K562 (cell line): ENCODE measurements around the gene SLC20A1. TPM values are rescaled to one million over a fixed set of nuclear protein-coding genes. Genes with fewer than 3 reads are reported as not detected.

Experiments used
- ARID3B ChIP-seq: fragments of 250-450 bp; sonication (Bioruptor Pico); IDR thresholded peaks from 2 replicates; pipeline ENCODE4 v1.4.0; 2020; ENCODE audit warnings: borderline replicate concordance
- BRD9 ChIP-seq: fragments of 450-650 bp; IDR thresholded peaks from 2 replicates; pipeline ENCODE4 v1.6.1; 2018; ENCODE audit warnings: low read depth; ENCODE audit not compliant: partially characterized antibody
- CBX1 ChIP-seq: sonication (generic); IDR thresholded peaks from 2 replicates; pipeline ENCODE4 v1.6.1; 2016; ENCODE audit warnings: antibody characterized with exemption, low read depth, mild to moderate bottlenecking
- KDM4B ChIP-seq, 2 experiments: fragments of 450-650 bp in 1 of 2; sonication (generic) in 1 of 2; IDR thresholded peaks; 2 replicates each; pipeline ENCODE4 v1.6.1; 2016 to 2017; ENCODE audit warnings: borderline replicate concordance in 2 of 2, antibody characterized with exemption in 1 of 2, low read depth in 1 of 2, mild to moderate bottlenecking in 1 of 2
- MAFK ChIP-seq: IDR thresholded peaks from 2 replicates; pipeline ENCODE4 v1.6.1; 2011; ENCODE audit warnings: low read length, improper control_type of control experiment
- RFX7 ChIP-seq: fragments of 250-450 bp; sonication (Bioruptor Pico); IDR thresholded peaks from 2 replicates; pipeline ENCODE4 v1.5.1; 2021; ENCODE audit warnings: mild to moderate bottlenecking
- TAF9B ChIP-seq: fragments of 450-650 bp; IDR thresholded peaks from 2 replicates; pipeline ENCODE4 v1.6.1; 2018; ENCODE audit warnings: mild to moderate bottlenecking; ENCODE audit not compliant: partially characterized antibody
- TCF15 ChIP-seq: fragments of 250-450 bp; sonication (Bioruptor Pico); IDR thresholded peaks from 2 replicates; pipeline ENCODE4 v1.8.0; 2022; ENCODE audit warnings: moderate library complexity, mild to moderate bottlenecking, inconsistent platforms
- ZNF212 ChIP-seq: fragments of 450-650 bp; formaldehyde crosslinking; IDR thresholded peaks from 2 replicates; pipeline ENCODE4 v1.4.0; 2020; ENCODE audit warnings: mild to moderate bottlenecking
- ZNF57 ChIP-seq: fragments of 450-650 bp; formaldehyde crosslinking; IDR thresholded peaks from 2 replicates; pipeline ENCODE4 v1.4.0; 2020; ENCODE audit warnings: mild to moderate bottlenecking, moderate library complexity
- polyA plus RNA-seq, 8 experiments: library from polyadenylated mRNA; depleted of rRNA in 4 of 8; stranded (reverse) in 5 of 8; unstranded in 3 of 8; fragments of >200 nt; fragmentation: Nextera tagmentation in 2 of 8; fragmentation: Illumina TruSeq in 1 of 8; extraction: Ambion mirVana in 2 of 8; extraction: Trizol in 1 of 8; gene quantifications; 2 replicates each; pipeline versions ENCODE4 v1.2.1 to v1.2.3, GENCODE V29; 2011 to 2014; ENCODE audit warnings: inconsistent platforms in 1 of 8, missing spikeins in 1 of 8
- total RNA-seq, 7 experiments: library from RNA; depleted of rRNA in 6 of 7; stranded (reverse); fragments of >200 nt in 6 of 7; fragmentation: Illumina TruSeq in 2 of 7; extraction: Trizol in 2 of 7; gene quantifications; 2 replicates each; pipeline versions ENCODE4 v1.2.1 to v1.2.3, GENCODE V29; 2011 to 2021; ENCODE audit warnings: low replicate concordance in 1 of 7

SLC20A1 gene
- total and polyA plus RNA-seq, 9 of the 15 experiments (the other 6 are each of a cell fraction or from before 2014, with no cell fraction given) = 53.8 to 150 (median 74.7) TPM

- TF ChIP-seq TCF15 (CRISPR knock-in tag) (no peak), KDM4B (IDR thresholded peaks at IDR 0.05; ENCODE audit: borderline replicate concordance in 2 of 2, low read depth in 1 of 2) (no peak), ZNF57 (CRISPR knock-in tag) (no peak), TAF9B (no peak), BRD9 (no peak), ARID3B (CRISPR knock-in tag) (no peak), CBX1 (no peak), RFX7 (CRISPR knock-in tag) (no peak), ZNF212 (CRISPR knock-in tag) (no peak), MAFK (no peak)
Measured at GRCh38 chr2:112622528-112622849, 23.2 kb upstream of the SLC20A1 start (continued).
